Measurements from ENCODE around the gene KSR2. TPM values are rescaled to one million over a fixed set of nuclear protein-coding genes. Genes with fewer than 3 reads are reported as not detected.

KSR2 gene
- total and polyA plus RNA-seq, 2 of the 4 experiments (the other 2 are of a cell fraction): not detected

Other genes starting within 250 kb of the KSR2 start
- gene RFC5, start 47.7 kb upstream of the KSR2 start, total RNA-seq (2012; rRNA removed): 20.1 and 20.6 TPM in 2 replicates
- gene RFC5, start 47.7 kb upstream of the KSR2 start, polyA plus RNA-seq (2012; rRNA removed): 12.8 and 14.7 TPM in 2 replicates
- 141 and 180 TPM in 2 replicates for gene WSB2, start 92.2 kb upstream of the KSR2 start, total RNA-seq (2012; rRNA removed)
- gene WSB2, start 92.2 kb upstream of the KSR2 start, polyA plus RNA-seq (2012; rRNA removed): 92.8 and 99.2 TPM in 2 replicates
- 10.0 and 17.5 TPM in 2 replicates for gene VSIG10, start 135.0 kb upstream of the KSR2 start, total RNA-seq (2012; rRNA removed)
- 5.2 and 5.9 TPM in 2 replicates for gene VSIG10, start 135.0 kb upstream of the KSR2 start, polyA plus RNA-seq (2012; rRNA removed)
- gene PEBP1, start 167.1 kb upstream of the KSR2 start, total RNA-seq (2012; rRNA removed): 129 and 137 TPM in 2 replicates
- 161 and 180 TPM in 2 replicates for gene PEBP1, start 167.1 kb upstream of the KSR2 start, polyA plus RNA-seq (2012; rRNA removed)

Measured in IMR-90 (cell line).